Measurements from ENCODE around the gene CHTF18.

DNA sequence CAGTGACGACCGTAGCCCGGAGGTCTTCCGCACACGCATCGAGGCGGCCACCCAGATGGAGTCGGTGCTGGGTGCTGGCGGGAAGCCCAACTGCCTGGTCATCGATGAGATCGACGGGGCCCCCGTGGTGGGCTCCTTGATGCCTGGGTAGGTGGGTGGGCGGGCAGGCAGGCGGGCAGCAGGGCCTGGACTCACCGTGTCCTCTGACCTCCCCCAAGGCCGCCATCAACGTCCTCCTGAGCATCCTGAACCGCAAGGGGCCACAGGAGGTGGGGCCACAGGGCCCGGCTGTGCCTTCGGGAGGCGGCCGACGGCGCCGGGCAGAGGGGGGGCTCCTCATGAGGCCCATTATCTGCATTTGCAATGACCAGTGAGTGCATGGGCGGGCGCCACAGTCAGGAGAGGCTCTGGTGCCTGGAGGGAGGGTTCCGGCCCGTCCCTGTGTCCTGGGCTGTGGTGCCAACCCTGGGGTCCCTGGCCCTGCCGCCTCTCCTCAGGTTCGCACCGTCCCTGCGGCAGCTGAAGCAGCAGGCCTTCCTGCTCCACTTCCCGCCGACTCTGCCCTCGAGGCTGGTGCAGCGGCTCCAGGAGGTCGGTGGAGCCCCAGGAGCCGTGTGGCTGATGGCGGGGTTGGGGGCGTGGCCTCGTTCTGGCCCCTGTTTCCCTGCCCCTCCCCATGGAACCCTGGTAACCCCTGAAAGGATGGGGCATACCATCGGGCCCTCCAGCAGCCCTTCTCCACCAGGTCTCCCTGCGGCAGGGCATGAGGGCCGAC is 4.0 kb downstream of the CHTF18 start:
- TF ChIP-seq POLR2A (IDR thresholded peaks at IDR 0.05), result no peak
- TF ChIP-seq, protein P1, sequence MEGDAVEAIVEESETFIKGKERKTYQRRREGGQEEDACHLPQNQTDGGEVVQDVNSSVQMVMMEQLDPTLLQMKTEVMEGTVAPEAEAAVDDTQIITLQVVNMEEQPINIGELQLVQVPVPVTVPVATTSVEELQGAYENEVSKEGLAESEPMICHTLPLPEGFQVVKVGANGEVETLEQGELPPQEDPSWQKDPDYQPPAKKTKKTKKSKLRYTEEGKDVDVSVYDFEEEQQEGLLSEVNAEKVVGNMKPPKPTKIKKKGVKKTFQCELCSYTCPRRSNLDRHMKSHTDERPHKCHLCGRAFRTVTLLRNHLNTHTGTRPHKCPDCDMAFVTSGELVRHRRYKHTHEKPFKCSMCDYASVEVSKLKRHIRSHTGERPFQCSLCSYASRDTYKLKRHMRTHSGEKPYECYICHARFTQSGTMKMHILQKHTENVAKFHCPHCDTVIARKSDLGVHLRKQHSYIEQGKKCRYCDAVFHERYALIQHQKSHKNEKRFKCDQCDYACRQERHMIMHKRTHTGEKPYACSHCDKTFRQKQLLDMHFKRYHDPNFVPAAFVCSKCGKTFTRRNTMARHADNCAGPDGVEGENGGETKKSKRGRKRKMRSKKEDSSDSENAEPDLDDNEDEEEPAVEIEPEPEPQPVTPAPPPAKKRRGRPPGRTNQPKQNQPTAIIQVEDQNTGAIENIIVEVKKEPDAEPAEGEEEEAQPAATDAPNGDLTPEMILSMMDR (IDR thresholded peaks at IDR 0.05), result no peak
